RWPE2 (cell line): ENCODE results near the gene CBFA2T2.
"Not testable (repeated sequence)": the region's sequence is repeated elsewhere in the genome, so short reads cannot be mapped to it uniquely, and the experiment has no call there.

ENCODE experiments used
- ATAC-seq: fragments of 200-7000 bp; cut with Tn5 transposase; 3 replicates; pipeline ENCODE4 v1.9.1; 2021; ENCODE audit warnings: low read depth
- DNase-seq: peaks from one replicate; pipeline ENCODE4 v3.0.0-alpha.2; 2020; ENCODE audit warnings: low spot score
- H3K27ac ChIP-seq: fragments of 450-650 bp; 2 replicates; pipeline ENCODE4 v1.5.1; 2017; ENCODE audit warnings: mild to moderate bottlenecking; ENCODE audit not compliant: poor library complexity, severe bottlenecking
- H3K27me3 ChIP-seq: fragments of 250-450 bp; sonication (Bioruptor Pico); 2 replicates; pipeline ENCODE4 v1.5.1; 2021; ENCODE audit warnings: mild to moderate bottlenecking, moderate library complexity; ENCODE audit not compliant: insufficient read depth, poor library complexity, severe bottlenecking
- H3K36me3 ChIP-seq: fragments of 250-450 bp; sonication (Bioruptor Pico); 2 replicates; pipeline ENCODE4 v1.5.1; 2020; ENCODE audit warnings: low read depth, mild to moderate bottlenecking, moderate library complexity
- H3K4me1 ChIP-seq: fragments of 250-450 bp; sonication (Bioruptor Pico); 2 replicates; pipeline ENCODE4 v1.5.1; 2021; ENCODE audit warnings: mild to moderate bottlenecking, moderate library complexity; ENCODE audit not compliant: insufficient read depth, poor library complexity, severe bottlenecking
- H3K4me3 ChIP-seq: fragments of 250-450 bp; sonication (Bioruptor Pico); 2 replicates; pipeline ENCODE4 v1.5.1; 2021; ENCODE audit warnings: mild to moderate bottlenecking, moderate library complexity; ENCODE audit not compliant: severe bottlenecking
- H3K9me3 ChIP-seq: fragments of 250-450 bp; sonication (Bioruptor Pico); 2 replicates; pipeline ENCODE4 v1.5.1; 2021; ENCODE audit warnings: mild to moderate bottlenecking, moderate library complexity; ENCODE audit not compliant: severe bottlenecking
- CTCF ChIP-seq: fragments of 450-650 bp; IDR thresholded peaks from one replicate; pipeline ENCODE4 v1.5.1; 2017; ENCODE audit warnings: mild to moderate bottlenecking, moderate library complexity; ENCODE audit not compliant: poor library complexity, severe bottlenecking

Gene CBFA2T2

DNA sequence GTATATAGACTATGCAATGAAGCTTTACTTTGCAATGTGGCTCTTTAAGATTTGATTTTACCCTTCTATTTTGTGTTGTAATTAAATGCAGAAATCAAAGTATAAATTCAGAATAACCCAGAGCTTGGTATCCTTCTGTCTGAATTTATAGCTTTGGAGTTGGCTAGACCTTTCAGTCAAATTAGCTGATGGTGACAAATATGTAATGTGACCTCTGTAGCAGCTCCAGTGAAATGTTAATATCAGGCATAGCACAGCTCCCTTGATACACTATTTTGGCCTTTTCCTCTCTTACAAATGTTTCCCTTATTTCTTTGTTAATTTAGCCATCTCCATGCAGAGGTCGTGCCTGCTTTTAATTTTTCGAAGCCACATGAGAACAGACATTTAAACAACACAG lies 11.1 kb downstream of the CBFA2T2 start:
- Histone ChIP-seq H3K27ac (no peak overlapping the region), H3K27me3 (no peaks in the 10 kb centered on the region), H3K4me1 (no peaks in the 10 kb centered on the region), H3K9me3 (no peaks in the 10 kb centered on the region), H3K36me3 (peaks cover 5% of the 10 kb centered on the region; the same call in 1 of the 2 replicates), H3K4me3 (no peak overlapping the region)
- DNase-seq (no peak), ATAC-seq (no peak)
- no peak for TF ChIP-seq CTCF

GRCh38 chr20:33503564-33503963 lies 13.7 kb downstream of the CBFA2T2 start:
- no peaks in the 10 kb centered on the region for H3K27me3 ChIP-seq
- no peak for DNase-seq
- TF ChIP-seq CTCF, result no peak
- ATAC-seq, result no peak
- H3K36me3 ChIP-seq, result peaks cover 5% of the 10 kb centered on the region; the same call in 1 of the 2 replicates
- H3K4me1 ChIP-seq, result no peaks in the 10 kb centered on the region
- H3K9me3 ChIP-seq, result no peaks in the 10 kb centered on the region
- no peak overlapping the region for H3K4me3 ChIP-seq
- H3K27ac ChIP-seq, result no peak overlapping the region

GRCh38 chr20:33506576-33506975 lies 16.7 kb downstream of the CBFA2T2 start:
- peaks cover 5% of the 10 kb centered on the region; the same call in 1 of the 2 replicates for H3K36me3 ChIP-seq
- DNase-seq (no peak), ATAC-seq (no peak)
- no peak overlapping the region for H3K4me3 ChIP-seq
- no peak overlapping the region for H3K27ac ChIP-seq
- no peaks in the 10 kb centered on the region for H3K27me3 ChIP-seq
- H3K4me1 ChIP-seq, result no peaks in the 10 kb centered on the region
- no peaks in the 10 kb centered on the region for H3K9me3 ChIP-seq
- TF ChIP-seq CTCF, result no peak

DNA sequence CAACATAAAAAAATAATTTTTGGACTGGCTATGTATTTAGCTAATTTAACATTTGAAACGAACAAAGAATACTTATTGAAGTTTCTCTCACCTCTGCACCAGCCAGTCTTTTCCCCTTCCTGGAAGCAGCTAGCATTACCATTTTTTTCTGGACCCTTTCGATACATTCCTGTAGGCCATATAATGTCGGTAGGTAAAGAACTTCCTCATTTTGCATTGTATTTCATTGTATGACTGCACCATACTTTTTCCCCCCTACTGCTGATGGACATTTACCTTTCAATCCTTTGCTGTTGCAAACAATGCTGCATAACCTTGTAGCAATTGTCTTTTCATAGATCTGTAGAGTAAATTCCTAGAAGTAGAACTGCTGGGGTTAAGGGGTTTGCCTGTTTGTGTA lies 17.6 kb downstream of the CBFA2T2 start:
- Histone ChIP-seq H3K36me3 (peaks cover 5% of the 10 kb centered on the region; the same call in 1 of the 2 replicates), H3K4me1 (no peaks in the 10 kb centered on the region), H3K27me3 (no peaks in the 10 kb centered on the region), H3K4me3 (no peak overlapping the region), H3K27ac (no peak overlapping the region), H3K9me3 (no peaks in the 10 kb centered on the region)
- no peak for DNase-seq
- TF ChIP-seq CTCF, result no peak
- ATAC-seq, result no peak

- not testable (repeated sequence) for ATAC-seq, H3K4me1 ChIP-seq, DNase-seq, H3K9me3 ChIP-seq, H3K27me3 ChIP-seq, H3K36me3 ChIP-seq, H3K4me3 ChIP-seq, H3K27ac ChIP-seq
Measured at GRCh38 chr20:33508015-33508414, 18.1 kb downstream of the CBFA2T2 start.

DNA sequence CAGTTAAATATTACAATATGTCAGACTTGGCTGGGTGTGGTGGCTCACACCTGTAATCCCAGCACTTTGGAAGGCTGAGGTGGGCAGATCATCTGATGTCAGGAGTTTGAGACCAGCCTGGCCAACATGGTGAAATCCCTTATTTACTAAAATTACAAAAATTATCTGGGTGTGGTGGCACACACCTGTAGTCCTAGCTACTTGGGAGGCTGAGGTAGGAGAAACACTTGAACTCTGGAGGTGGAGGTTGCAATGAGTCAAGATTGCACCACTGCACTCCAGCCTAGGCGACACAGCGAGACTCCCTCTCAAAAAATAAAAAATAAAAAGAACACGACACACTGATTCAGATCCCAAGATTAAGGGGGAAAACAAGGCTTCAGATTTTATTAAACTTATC lies 19.2 kb downstream of the CBFA2T2 start:
- not testable (repeated sequence) for H3K36me3 ChIP-seq, H3K27me3 ChIP-seq, H3K27ac ChIP-seq, ATAC-seq, H3K9me3 ChIP-seq, H3K4me3 ChIP-seq, H3K4me1 ChIP-seq, DNase-seq

GRCh38 chr20:33511876-33512275 lies 22.0 kb downstream of the CBFA2T2 start:
- not testable (repeated sequence) for ATAC-seq, DNase-seq, H3K36me3 ChIP-seq, H3K9me3 ChIP-seq, H3K4me1 ChIP-seq, H3K4me3 ChIP-seq, H3K27me3 ChIP-seq, H3K27ac ChIP-seq
